ENCODE results near the gene ALX3. TPM values are rescaled to one million over a fixed set of nuclear protein-coding genes. Genes with fewer than 3 reads are reported as not detected.
"Not testable (repeated sequence)": the region's sequence is repeated elsewhere in the genome, so short reads cannot be mapped to it uniquely, and the experiment has no call there.

The ALX3 gene
- total RNA-seq, 1 experiment from 2014 or later: not detected

DNA sequence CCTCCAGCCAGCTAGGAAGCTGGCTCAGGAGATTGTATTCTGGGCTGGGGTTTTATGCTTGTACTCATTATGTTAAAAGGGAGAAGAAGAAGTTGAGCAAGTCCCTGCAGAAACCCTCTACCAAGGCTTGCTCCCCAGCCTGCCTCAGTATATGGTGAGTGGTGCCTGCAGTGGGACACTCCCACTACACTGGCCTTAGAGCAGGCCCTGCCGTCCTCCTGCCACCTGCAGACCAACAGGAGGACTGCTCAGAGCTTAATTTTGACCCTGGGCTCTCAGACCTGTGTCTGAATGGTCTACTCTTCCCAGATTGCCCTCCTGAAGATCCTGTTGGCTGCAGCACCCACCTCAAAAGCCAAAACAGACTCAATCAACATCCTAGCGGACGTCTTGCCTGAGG, 23.0 kb downstream of the ALX3 start:
- DNase-seq (ENCODE audit: low spot score): no peak

DNA sequence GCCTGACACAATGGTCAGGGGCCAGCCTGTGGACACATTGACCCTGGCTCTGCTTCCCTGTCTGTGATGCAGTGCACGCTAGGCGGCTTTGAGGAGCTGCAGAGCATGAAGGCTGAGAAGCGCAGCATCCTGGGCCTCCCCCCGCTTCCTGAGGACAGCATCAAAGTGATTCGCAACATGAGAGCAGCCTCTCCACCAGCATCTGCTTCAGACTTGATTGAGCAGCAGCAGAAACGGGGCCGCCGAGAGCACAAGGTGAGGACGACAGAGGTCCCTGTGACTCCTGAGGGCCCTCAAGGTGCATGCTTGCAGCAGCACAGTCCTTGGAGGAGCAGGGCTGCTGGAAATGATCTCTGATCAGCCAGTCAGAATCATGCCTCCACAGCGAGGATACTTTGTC, 27.5 kb downstream of the ALX3 start:
- no peak for DNase-seq (ENCODE audit: low spot score)

DNA sequence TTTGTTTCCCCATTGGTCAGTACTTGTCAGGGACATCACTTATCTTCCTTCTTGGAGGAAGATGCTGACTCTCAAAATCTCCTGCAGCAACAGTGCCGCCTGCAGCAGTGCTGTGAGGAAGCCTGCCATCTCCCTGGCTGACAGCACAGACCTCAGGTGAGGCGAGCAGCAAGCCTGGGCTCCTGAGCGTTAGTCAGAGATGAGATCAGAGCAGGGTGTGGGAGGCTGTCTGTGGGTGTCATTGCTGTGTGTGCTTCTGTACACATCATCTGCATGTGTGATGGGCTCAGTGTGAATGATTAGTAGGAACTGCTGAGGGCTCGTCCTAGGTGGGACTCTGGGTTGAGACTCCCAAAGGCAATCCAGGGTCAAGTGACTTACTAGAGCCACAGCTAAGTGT, 29.9 kb downstream of the ALX3 start:
- no peak for DNase-seq (ENCODE audit: low spot score)

DNA sequence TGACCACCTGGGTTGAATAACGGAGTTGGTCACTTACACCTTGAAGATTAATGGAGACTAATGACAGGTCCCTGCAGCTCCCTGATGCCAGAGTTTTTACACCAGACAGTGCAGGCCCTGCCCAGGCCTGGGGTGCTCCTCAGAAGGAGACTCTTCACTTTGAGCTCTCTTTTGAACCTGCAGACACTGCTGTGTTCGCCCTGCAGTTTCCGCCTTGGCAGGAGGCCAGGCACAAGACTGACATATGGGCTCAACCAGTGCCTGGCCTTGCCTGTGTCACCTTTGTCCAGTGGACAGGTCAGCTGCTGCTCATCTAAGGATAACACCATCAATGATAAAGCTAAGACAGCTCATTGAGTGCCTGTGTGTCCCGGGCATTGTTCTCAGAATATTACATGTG, 30.8 kb downstream of the ALX3 start:
- no peak for DNase-seq (ENCODE audit: low spot score)

DNA sequence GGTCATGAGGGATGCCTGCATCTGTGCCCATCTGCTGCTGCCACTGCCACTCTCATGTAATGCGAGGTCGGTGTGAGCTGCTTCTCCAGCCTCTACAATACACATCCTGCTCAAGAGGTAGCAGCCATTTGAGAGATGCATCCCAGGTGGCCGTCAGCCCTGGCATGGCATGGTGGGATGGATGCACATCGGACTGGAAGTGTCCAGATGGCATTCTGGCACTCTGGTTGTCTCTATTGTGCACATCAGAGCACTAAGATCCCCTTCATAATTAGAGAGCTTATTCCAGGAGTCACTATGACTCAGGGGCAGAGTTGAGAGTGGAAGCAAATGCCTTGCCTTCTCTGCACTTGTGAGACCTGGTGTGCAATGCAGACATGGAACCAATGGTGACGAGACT, 32.2 kb downstream of the ALX3 start:
- no peak for DNase-seq (ENCODE audit: low spot score)

DNA sequence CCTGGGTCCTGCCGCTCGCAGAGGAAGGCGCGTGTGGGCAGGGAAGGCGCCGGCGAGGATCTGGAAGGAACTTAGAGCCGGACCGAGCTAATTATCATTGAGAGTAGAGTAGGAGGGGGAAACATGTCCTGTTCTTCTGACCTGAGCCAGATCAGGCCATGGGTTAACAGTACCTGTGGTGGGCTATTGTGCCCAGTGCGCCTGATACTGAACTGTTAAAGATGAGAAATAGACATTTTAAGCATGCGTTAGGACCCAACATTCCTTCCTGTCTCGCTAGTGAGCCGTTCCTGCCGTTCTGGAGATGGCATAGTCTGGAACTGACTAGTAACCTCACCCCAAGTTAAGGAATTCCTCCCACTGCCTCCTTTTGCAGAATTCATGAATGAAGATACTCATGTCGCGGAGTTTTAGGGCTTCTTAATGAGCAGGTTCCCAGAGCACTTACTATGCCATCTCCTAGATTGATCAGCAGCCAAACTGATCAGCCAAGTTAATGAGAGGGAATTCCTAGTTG, 35.2 kb downstream of the ALX3 start:
- no peak for DNase-seq (ENCODE audit: low spot score)

DNA sequence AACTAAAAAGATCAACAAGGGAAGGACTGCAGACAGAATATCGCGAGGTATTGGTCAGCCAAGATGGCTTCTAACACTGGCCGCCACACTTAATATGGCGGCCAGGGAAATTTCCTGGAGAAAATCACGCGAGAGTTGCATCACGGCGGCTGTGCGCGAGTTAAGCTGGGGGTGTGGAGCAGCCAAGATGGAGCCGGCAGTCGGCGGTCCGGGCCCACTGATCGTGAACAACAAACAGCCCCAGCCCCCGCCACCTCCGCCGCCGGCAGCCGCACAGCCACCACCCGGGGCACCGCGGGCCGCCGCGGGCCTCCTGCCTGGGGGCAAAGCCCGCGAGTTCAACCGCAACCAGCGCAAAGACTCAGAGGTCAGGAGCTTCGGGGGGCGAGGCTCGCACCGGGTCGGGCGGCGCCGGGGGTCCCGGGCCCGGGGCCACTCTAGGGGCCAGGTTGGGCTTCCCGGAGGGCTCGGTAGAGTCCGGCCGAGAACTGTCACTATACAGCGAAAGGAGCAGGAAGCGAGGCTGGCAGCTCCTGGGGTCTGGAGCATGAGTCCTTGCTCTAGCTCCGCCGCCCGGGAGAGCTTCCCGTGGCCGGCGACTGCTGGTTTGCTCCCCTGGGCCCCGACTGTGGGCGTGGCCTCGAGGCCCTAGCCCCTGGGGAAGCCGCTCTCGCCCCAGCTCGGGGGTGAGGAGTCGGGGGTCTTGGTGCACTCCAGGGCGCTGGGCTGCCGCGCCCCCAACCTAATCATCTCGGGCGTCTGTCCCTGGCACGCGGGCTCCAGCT, 35.8 kb downstream of the ALX3 start, which contains the start of gene STRIP1:
Gene STRIP1, plus strand, starts transcription at position 174 of the 785 bp plus-strand sequence. Its CDS starts 14 bp downstream, at position 188.
- peak; percentile 94 for DNase-seq (ENCODE audit: low spot score)

DNA sequence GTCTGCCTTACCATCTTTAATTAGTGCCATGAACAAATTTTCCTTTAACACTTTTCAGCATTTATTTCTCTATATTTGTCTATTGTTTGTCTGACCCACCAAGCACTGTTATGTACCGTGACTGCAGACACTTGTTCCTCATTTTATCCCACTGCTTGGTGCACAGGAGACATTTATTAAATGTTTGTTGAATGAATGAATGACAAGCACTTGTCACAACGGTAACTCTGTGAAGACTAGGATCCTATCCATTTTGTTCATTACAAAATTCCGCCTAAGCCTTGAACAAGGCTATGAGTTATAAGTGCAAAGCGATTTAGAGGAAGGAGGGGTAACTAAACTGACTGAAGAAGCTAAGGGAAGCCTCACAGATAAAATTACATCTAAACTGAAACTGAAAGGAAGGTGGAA, 36.4 kb downstream of the ALX3 start:
- DNase-seq (ENCODE audit: low spot score): no peak

DNA sequence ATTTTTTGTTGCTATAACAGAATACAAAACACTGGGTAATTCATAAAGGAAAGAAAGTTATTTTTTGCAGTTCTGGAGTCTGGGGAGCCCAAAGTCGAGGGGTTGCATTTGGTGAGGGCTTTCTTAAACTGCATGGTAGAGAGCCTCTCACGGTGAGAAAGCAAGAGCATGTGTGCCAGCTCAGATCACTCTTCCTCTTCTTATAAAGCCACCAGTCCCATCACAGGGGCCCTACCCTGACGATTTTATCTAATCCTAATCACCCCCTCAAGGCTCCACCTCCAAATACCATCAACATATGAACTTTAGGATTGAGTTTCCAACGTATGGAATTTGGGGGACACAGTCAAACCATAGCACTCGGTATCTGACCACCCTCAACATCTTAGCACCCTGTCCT, 37.1 kb downstream of the ALX3 start:
- DNase-seq (ENCODE audit: low spot score): no peak

DNA sequence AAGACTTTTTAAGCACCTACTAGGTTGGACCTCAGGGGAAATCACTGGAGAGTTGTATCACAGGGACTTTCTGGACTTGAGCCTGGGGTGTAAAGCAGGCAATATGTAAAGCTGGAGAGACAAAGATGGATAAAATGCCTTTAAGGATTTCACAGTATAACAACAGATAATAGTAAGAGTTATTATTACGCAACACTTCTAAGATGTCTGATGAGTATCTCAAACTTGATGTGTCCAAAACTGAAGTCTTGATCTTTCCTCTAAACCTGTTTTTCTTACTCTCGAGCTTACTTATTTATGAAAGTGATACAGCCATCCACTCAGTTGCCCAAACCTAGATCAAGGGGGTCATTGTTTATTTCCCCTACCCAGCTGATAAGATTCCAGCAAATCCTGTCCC, 38.1 kb downstream of the ALX3 start:
- DNase-seq (ENCODE audit: low spot score): no peak

DNA sequence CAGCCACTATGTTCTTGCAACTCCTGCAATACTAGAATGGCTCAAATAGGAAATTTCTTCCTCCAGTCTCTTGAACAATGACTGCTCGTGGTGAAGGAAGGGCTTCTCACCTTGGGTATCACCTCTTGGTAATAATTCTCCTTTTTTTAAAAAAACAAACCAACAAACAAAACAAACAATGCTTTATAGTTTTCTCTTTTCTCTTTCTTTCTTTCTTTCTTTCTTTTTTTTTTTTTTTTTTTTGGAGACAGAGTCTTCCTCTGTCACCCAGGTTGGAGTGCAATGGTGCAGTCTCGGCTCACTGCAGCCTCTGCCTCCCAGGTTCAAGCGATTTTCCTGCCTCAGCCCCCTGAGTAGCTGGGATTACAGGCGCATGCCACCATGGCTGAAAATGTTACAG, 39.8 kb downstream of the ALX3 start:
- DNase-seq (ENCODE audit: low spot score): not testable (repeated sequence)

DNA sequence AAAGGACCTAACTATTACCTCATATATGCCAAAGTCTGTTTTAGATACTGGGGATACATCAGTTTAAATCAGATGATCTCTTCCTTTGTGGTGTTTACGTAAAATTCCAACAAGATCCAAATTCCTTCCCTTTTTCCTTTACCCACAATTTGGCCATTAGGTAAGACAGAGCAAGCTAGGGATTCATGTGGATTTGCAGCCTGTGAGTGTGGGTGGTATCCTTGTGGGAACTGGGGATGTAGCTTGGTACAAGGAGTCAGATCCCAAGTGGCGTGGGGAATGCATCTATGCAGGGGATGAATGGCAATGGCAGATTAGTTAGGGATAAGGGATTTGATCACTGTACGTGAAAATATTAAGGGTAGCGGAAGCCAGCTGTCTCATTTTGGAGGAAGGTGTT, 45.9 kb downstream of the ALX3 start:
- DNase-seq (ENCODE audit: low spot score): no peak

DNA sequence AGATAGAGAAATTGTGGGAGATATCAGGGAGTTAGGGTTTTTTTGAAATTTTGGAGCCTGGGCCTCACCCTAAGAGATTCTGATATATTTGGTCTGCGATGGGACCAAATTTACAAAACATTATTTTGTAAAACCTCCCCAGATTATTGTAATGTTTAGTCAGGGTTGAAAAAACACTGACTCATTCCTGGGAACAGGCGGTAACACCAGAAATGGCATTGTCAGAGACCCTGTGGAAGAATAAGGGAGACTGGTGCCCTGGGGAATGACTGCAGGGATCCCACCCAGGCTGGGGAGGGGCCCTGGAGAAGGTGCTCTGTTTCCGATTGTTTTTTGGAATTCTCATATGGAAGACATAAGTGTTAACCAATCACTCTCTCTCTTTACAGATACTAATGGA, 49.2 kb downstream of the ALX3 start:
- DNase-seq (ENCODE audit: low spot score): no peak

DNA sequence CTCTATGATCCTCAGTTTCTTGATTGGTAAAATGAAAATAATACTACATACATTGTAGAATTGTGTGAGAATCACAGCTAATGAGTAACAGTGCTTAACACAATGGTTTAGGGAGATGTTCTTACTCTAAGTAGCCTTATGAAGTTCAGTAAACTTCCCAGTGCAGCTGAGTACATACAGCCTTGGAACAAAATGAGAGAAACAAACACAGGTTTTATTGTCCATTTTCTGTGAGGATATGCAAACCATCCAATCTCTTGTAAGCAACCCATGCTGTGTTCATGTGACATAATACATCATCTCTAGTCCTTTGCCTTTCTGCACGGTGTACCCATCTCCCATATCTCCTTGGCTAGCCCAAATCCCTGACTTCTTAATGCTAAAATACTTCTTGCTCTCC, 50.7 kb downstream of the ALX3 start:
- DNase-seq (ENCODE audit: low spot score): no peak

DNA sequence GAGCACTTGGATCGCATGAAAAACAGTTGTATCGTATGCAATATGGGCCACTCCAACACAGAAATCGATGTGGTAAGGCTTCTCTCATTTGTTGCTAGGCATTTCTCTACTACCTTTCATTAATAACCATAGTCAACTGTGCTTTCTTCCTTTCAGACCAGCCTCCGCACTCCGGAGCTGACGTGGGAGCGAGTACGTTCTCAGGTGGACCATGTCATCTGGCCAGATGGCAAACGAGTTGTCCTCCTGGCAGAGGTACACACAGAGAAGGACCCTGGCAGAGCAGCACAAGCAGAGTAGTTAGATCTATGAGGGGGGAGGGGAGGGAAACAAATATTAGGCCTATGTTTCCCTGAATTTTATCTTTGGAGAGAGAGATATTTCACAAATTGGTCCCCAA, 52.1 kb downstream of the ALX3 start:
- no peak for DNase-seq (ENCODE audit: low spot score)

DNA sequence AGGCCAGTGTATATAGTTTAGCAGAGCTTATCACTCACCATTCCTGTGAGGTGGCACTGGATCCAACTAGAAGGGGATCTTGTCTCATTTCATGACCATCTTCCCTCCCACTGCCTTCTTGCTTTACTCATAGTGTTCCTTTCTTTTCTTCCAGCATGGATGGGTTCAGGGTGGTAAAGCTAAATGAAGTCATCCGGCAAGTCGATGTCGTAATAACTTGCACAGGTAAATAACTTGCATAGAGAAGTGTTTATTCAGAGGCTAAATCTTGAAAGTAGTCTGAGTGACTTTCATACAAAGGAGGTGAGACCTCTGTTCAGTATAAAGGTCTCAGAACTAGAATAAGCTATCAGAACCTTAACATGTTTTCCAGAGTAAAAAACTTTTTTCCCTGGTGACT, 52.7 kb downstream of the ALX3 start:
- DNase-seq (ENCODE audit: low spot score): no peak

DNA sequence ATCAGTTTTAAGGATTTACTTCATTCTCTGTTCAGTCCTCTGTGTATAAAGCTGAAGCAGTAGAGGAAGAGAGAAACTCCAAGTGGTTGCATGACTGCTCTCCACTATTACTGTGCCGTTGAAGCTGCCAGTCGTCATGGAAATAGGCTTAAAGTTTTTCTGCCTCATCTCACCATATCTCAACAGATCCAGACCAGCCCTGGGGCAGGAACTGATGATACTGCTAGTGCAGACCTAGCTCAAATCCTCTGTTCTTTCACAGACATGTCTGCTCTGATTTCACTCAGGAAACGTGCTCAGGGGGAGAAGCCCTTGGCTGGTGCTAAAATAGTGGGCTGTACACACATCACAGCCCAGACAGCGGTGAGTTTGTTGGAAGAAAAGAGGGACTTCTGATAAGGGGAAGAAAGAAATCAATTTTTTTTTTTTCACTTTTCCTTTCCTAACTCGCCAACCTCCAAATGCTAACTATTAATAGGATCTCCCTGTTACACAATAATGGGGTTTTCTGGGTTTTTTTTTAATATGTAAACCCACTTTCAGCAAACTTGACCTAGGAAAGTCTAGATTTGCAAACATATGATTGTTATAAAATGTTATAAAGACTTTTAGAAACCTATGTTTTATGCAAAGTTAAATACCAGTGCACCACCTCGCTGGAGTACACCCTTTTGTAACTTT, 58.2 kb downstream of the ALX3 start:
- DNase-seq (ENCODE audit: low spot score): no peak

DNA sequence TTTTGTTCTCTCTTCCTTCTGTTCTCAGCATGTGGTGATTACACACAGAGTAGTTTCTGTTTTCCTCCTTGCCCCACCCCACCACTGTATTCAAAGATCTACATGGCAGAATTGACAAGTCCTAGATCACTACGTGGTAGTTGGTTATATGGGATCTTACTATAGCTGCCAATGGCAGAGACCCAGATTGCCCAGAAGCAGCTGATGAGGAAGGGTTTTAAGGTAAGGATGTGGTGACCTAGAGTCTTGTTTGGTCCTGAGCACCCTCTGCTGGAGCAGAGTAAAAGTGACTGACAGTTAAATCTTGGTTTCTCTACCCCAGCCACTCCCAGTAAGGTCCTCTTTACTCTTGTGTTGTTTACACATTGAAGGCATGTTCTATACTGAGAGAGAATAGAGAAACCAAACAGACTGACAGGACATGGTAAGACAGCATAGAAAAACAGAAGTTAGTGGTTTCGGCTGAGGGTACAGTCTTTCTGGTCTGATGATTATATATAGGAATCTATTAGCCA, 58.9 kb downstream of the ALX3 start:
- peak; percentile 51 for DNase-seq (ENCODE audit: low spot score)

Other genes starting within 250 kb of the ALX3 start
- 15.8 and 18.9 TPM in 2 replicates for gene CSF1, start 159.8 kb downstream of the ALX3 start, total RNA-seq (2014; rRNA removed; shearing (Covaris generic))
- 45.1 and 62.6 TPM in 2 replicates for gene AHCYL1, start 85.9 kb downstream of the ALX3 start, total RNA-seq (2014; rRNA removed; shearing (Covaris generic))
- 16.9 and 17.7 TPM in 2 replicates for gene STRIP1, start 36.0 kb downstream of the ALX3 start, total RNA-seq (2014; rRNA removed; shearing (Covaris generic))
- gene UBL4B, start 41.8 kb upstream of the ALX3 start, total RNA-seq (2014; rRNA removed; shearing (Covaris generic)): not detected in 2 replicates
- gene SLC6A17, start 79.8 kb upstream of the ALX3 start, total RNA-seq (2014; rRNA removed; shearing (Covaris generic)): 0.17 and 0.21 TPM in 2 replicates
- gene KCNC4, start 139.6 kb upstream of the ALX3 start, total RNA-seq (2014; rRNA removed; shearing (Covaris generic)): 0.12 and 0.72 TPM in 2 replicates